Measurements from ENCODE around the gene GIMAP2.

- TF ChIP-seq, protein P1, sequence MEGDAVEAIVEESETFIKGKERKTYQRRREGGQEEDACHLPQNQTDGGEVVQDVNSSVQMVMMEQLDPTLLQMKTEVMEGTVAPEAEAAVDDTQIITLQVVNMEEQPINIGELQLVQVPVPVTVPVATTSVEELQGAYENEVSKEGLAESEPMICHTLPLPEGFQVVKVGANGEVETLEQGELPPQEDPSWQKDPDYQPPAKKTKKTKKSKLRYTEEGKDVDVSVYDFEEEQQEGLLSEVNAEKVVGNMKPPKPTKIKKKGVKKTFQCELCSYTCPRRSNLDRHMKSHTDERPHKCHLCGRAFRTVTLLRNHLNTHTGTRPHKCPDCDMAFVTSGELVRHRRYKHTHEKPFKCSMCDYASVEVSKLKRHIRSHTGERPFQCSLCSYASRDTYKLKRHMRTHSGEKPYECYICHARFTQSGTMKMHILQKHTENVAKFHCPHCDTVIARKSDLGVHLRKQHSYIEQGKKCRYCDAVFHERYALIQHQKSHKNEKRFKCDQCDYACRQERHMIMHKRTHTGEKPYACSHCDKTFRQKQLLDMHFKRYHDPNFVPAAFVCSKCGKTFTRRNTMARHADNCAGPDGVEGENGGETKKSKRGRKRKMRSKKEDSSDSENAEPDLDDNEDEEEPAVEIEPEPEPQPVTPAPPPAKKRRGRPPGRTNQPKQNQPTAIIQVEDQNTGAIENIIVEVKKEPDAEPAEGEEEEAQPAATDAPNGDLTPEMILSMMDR (IDR thresholded peaks at IDR 0.05; ENCODE audit: insufficient read depth, low read depth, low read length) = no peak
- no peak for TF ChIP-seq EZH2 (IDR thresholded peaks at IDR 0.05; ENCODE audit: insufficient read depth, low read length)
Measured at GRCh38 chr7:150733482-150734095, 48.1 kb downstream of the GIMAP2 start.

Measured in astrocyte (in vitro differentiated cells and primary cell).